HG03039 (cell line): ENCODE measurements around the gene VSNL1.

ENCODE experiments used
- ATAC-seq: cut with Tn5 transposase; IDR thresholded peaks from one replicate; pipeline ENCODE4 v1.9.1; 2021; ENCODE audit warnings: mild to moderate bottlenecking, moderate library complexity; ENCODE audit not compliant: unreplicated experiment

VSNL1 gene

DNA sequence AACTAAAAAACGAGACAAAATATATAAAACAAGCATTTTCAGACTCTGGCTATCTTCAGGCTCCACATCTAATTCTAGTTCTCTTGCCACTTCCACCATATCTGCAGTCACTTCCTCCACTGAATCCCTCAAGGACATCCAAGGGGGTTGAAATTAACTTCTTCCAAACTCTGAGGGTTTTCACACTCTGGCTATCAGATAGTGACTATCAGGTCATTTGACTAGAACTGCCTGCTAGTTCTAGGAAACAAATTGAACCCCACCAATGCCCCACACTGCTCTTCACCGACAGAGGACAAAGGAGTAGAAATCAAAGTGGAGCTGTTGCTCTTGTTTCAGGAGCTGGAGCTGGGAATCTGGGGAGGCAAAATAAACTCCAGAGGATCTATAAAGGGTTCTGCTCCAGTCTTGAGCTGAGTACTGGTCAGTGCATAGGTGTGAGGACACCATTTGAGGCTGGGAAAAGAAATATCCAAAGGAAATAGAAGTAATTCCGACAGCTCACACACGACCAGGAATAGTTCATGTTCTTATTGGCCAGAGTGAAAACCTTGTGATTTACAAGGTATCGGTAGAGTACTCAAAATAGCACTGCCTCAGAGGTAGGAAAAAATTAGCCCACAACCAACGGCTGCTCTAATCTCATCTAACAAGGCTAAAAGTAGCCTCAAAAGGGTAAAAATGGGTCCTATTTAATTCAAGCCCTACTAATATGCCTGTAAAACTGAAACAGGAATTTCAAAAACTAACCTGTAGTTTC is 141.8 kb downstream of the VSNL1 start:
- ATAC-seq: no peak

GRCh38 chr2:17683981-17684380 is 143.5 kb downstream of the VSNL1 start:
- no peak for ATAC-seq

DNA sequence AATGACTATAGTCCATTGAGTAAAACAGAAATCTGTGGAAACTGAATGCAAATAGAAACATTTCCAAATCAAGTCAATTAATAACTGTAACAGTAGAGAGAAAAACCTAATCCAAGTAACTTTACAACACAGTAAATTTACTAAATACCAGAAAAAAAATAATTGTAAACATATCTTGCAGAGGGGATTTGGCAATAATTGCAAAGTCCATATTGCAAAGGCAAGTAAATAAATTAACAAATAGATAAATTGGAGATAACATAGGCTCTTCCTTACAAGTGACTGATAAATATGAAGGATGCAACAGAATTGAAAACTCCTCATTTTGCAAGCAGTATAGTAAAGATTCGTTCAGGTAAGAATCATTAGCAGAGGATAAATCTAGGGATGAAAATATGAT is 148.1 kb downstream of the VSNL1 start:
- ATAC-seq: no peak

- ATAC-seq: no peak
Observed at GRCh38 chr2:17689010-17689409, 148.5 kb downstream of the VSNL1 start.

- no peak for ATAC-seq
Observed at GRCh38 chr2:17690776-17691175, 150.3 kb downstream of the VSNL1 start.
